Measurements from ENCODE around the gene KRT71.

KRT71 gene

GRCh38 chr12:52543985-52544883 lies 8.7 kb downstream of the KRT71 start:
- peaks cover 10% of the 10 kb centered on the region for H3K4me1 ChIP-seq (ENCODE audit: insufficient read depth, poor library complexity, severe bottlenecking)
- ATAC-seq (ENCODE audit: low read depth): no peak

GRCh38 chr12:52542785-52543318 lies 10.1 kb downstream of the KRT71 start:
- no peak for DNase-seq (ENCODE audit: low spot score)
- H3K27me3 ChIP-seq (ENCODE audit: insufficient read depth, poor library complexity, severe bottlenecking): no peaks in the 10 kb centered on the region
- no peak overlapping the region for H3K27ac ChIP-seq (ENCODE audit: poor library complexity, severe bottlenecking)
- no peak for ATAC-seq (ENCODE audit: low read depth)
- TF ChIP-seq CTCF (IDR thresholded peaks at IDR 0.05; ENCODE audit: poor library complexity, severe bottlenecking): no peak
- H3K4me1 ChIP-seq (ENCODE audit: insufficient read depth, poor library complexity, severe bottlenecking): peaks cover 24% of the 10 kb centered on the region
- no peaks in the 10 kb centered on the region for H3K9me3 ChIP-seq (ENCODE audit: severe bottlenecking)
- no peaks in the 10 kb centered on the region for H3K36me3 ChIP-seq (ENCODE audit: low read depth)
- H3K4me3 ChIP-seq (ENCODE audit: severe bottlenecking): no peak overlapping the region

More at GRCh38 chr12:52543985-52544883, 8.7 kb downstream of the KRT71 start:
- H3K36me3 ChIP-seq (ENCODE audit: low read depth): no peaks in the 10 kb centered on the region
- no peaks in the 10 kb centered on the region for H3K27me3 ChIP-seq (ENCODE audit: insufficient read depth, poor library complexity, severe bottlenecking)
- peak; percentile 20 for DNase-seq (ENCODE audit: low spot score)
- H3K4me3 ChIP-seq (ENCODE audit: severe bottlenecking): no peak overlapping the region
- H3K9me3 ChIP-seq (ENCODE audit: severe bottlenecking): no peaks in the 10 kb centered on the region
- TF ChIP-seq CTCF (IDR thresholded peaks at IDR 0.05; ENCODE audit: poor library complexity, severe bottlenecking): no peak
- H3K27ac ChIP-seq (ENCODE audit: poor library complexity, severe bottlenecking): no peak overlapping the region

- Histone ChIP-seq H3K4me3 (ENCODE audit: severe bottlenecking) (no peak overlapping the region), H3K36me3 (ENCODE audit: low read depth) (no peaks in the 10 kb centered on the region), H3K27ac (ENCODE audit: poor library complexity, severe bottlenecking) (no peak overlapping the region), H3K4me1 (ENCODE audit: insufficient read depth, poor library complexity, severe bottlenecking) (peaks cover 30% of the 10 kb centered on the region), H3K27me3 (ENCODE audit: insufficient read depth, poor library complexity, severe bottlenecking) (no peaks in the 10 kb centered on the region), H3K9me3 (ENCODE audit: severe bottlenecking) (no peaks in the 10 kb centered on the region)
- TF ChIP-seq CTCF (IDR thresholded peaks at IDR 0.05; ENCODE audit: poor library complexity, severe bottlenecking): no peak
- ATAC-seq (ENCODE audit: low read depth) (no peak), DNase-seq (ENCODE audit: low spot score) (peak; percentile 34)
These were observed 10.8 kb downstream of the KRT71 start for GRCh38 chr12:52542157-52542556.

GRCh38 chr12:52541709-52542108 lies 11.2 kb downstream of the KRT71 start:
- Histone ChIP-seq H3K27me3 (ENCODE audit: insufficient read depth, poor library complexity, severe bottlenecking) (no peaks in the 10 kb centered on the region), H3K9me3 (ENCODE audit: severe bottlenecking) (no peaks in the 10 kb centered on the region), H3K27ac (ENCODE audit: poor library complexity, severe bottlenecking) (no peak overlapping the region), H3K36me3 (ENCODE audit: low read depth) (no peaks in the 10 kb centered on the region), H3K4me1 (ENCODE audit: insufficient read depth, poor library complexity, severe bottlenecking) (peaks cover 30% of the 10 kb centered on the region), H3K4me3 (ENCODE audit: severe bottlenecking) (no peak overlapping the region)
- ATAC-seq (ENCODE audit: low read depth): no peak
- no peak for DNase-seq (ENCODE audit: low spot score)
- TF ChIP-seq CTCF (IDR thresholded peaks at IDR 0.05; ENCODE audit: poor library complexity, severe bottlenecking): no peak

GRCh38 chr12:52540531-52540930 lies 12.4 kb downstream of the KRT71 start:
- H3K4me3 ChIP-seq (ENCODE audit: severe bottlenecking): no peak overlapping the region
- H3K27me3 ChIP-seq (ENCODE audit: insufficient read depth, poor library complexity, severe bottlenecking): no peaks in the 10 kb centered on the region
- DNase-seq (ENCODE audit: low spot score) (peak; percentile 32), ATAC-seq (ENCODE audit: low read depth) (no peak)
- H3K9me3 ChIP-seq (ENCODE audit: severe bottlenecking): no peaks in the 10 kb centered on the region
- TF ChIP-seq CTCF (IDR thresholded peaks at IDR 0.05; ENCODE audit: poor library complexity, severe bottlenecking): no peak
- H3K36me3 ChIP-seq (ENCODE audit: low read depth): no peaks in the 10 kb centered on the region
- H3K4me1 ChIP-seq (ENCODE audit: insufficient read depth, poor library complexity, severe bottlenecking): peaks cover 30% of the 10 kb centered on the region
- H3K27ac ChIP-seq (ENCODE audit: poor library complexity, severe bottlenecking): no peak overlapping the region
